ENCODE data around the gene COL5A1.

Gene COL5A1

GRCh38 chr9:134815435-134816214 lies 174.0 kb downstream of the COL5A1 start:
- TF ChIP-seq CTCF (conservative IDR thresholded peaks at IDR 0.05; ENCODE audit: control insufficient read depth, insufficient read depth, low read depth, low read length) = no peak
- no peak overlapping the region for H3K4me3 ChIP-seq (ENCODE audit: control insufficient read depth, low read depth, low read length)
- no peak for DNase-seq (ENCODE audit: low read depth)

- TF ChIP-seq CTCF (conservative IDR thresholded peaks at IDR 0.05; ENCODE audit: control insufficient read depth, insufficient read depth, low read depth, low read length) = no peak
- no peak for DNase-seq (ENCODE audit: low read depth)
These were observed 174.7 kb downstream of the COL5A1 start for GRCh38 chr9:134816264-134816663.

GRCh38 chr9:134818000-134818568 lies 176.5 kb downstream of the COL5A1 start:
- no peak overlapping the region for H3K4me3 ChIP-seq (ENCODE audit: control insufficient read depth, low read depth, low read length)
- no peak for TF ChIP-seq CTCF (conservative IDR thresholded peaks at IDR 0.05; ENCODE audit: control insufficient read depth, insufficient read depth, low read depth, low read length)
- no peak for DNase-seq (ENCODE audit: low read depth)

More at GRCh38 chr9:134816264-134816663, 174.7 kb downstream of the COL5A1 start:
- H3K4me3 ChIP-seq (ENCODE audit: control insufficient read depth, low read depth, low read length) = no peak overlapping the region

- TF ChIP-seq CTCF (conservative IDR thresholded peaks at IDR 0.05; ENCODE audit: control insufficient read depth, insufficient read depth, low read depth, low read length) = no peak
- H3K4me3 ChIP-seq (ENCODE audit: control insufficient read depth, low read depth, low read length) = no peak overlapping the region
- DNase-seq (ENCODE audit: low read depth) = no peak
These were observed 177.0 kb downstream of the COL5A1 start for GRCh38 chr9:134818591-134818990.

- no peak for TF ChIP-seq CTCF (conservative IDR thresholded peaks at IDR 0.05; ENCODE audit: control insufficient read depth, insufficient read depth, low read depth, low read length)
- no peak overlapping the region for H3K4me3 ChIP-seq (ENCODE audit: control insufficient read depth, low read depth, low read length)
- no peak for DNase-seq (ENCODE audit: low read depth)
These were observed 179.3 kb downstream of the COL5A1 start for GRCh38 chr9:134820901-134821300.

GRCh38 chr9:134822541-134822940 lies 180.9 kb downstream of the COL5A1 start:
- no peak for DNase-seq (ENCODE audit: low read depth)
- no peak overlapping the region for H3K4me3 ChIP-seq (ENCODE audit: control insufficient read depth, low read depth, low read length)
- no peak for TF ChIP-seq CTCF (conservative IDR thresholded peaks at IDR 0.05; ENCODE audit: control insufficient read depth, insufficient read depth, low read depth, low read length)
